Upper lobe of left lung (tissue), 6 donors: ENCODE results near the gene AFF1. TPM values are rescaled to one million over a fixed set of nuclear protein-coding genes. Genes with fewer than 3 reads are reported as not detected.
A peak's percentile ranks its signal among the peaks of the same experiment; 100 is the strongest.

Experiments
- ATAC-seq, 2 donors: fragments of 200-7000 bp; cut with Tn5 transposase; one replicate each; pipeline ENCODE4 v1.9.1; 2022; ENCODE audit warnings: mild to moderate bottlenecking in 2 of 2, moderate library complexity in 2 of 2; ENCODE audit not compliant: low FRiP score in 2 of 2
- DNase-seq, 2 donors: peaks; one replicate each; pipeline ENCODE4 v3.0.0-alpha.2; 2019 to 2020
- H3K27ac ChIP-seq, 4 donors: fragments of 200-600 bp; sonication (generic); one replicate each; pipeline ENCODE4 v1.5.1; 2016 to 2019
- H3K27me3 ChIP-seq, 4 donors: fragments of 200-600 bp; sonication (generic); one replicate each; pipeline ENCODE4 v1.5.1; 2017 to 2019
- H3K36me3 ChIP-seq, 4 donors: fragments of 200-600 bp; sonication (generic); one replicate each; pipeline ENCODE4 v1.5.1; 2016 to 2019
- H3K4me1 ChIP-seq, 4 donors: fragments of 200-600 bp; sonication (generic); one replicate each; pipeline ENCODE4 v1.5.1; 2018 to 2019
- H3K4me3 ChIP-seq, 4 donors: fragments of 200-600 bp; sonication (generic); one replicate each; pipeline ENCODE4 v1.5.1; 2017 to 2019; ENCODE audit warnings: mild to moderate bottlenecking in 2 of 4, moderate library complexity in 1 of 4
- H3K9me3 ChIP-seq, 4 donors: fragments of 200-600 bp; sonication (generic); one replicate each; pipeline ENCODE4 v1.5.1; 2018 to 2019
- CTCF ChIP-seq, 6 experiments: fragments of 450-650 bp in 4 of 6; fragments of 200-600 bp in 2 of 6; sonication (generic) in 2 of 6; IDR thresholded peaks; one replicate each; pipeline ENCODE4 v1.5.1; 2016 to 2019; ENCODE audit warnings: antibody characterized with exemption in 6 of 6
- EP300 ChIP-seq, 4 donors: sonication (generic); formaldehyde crosslinking; IDR thresholded peaks; one replicate each; pipeline ENCODE4 v1.5.1; 2017; ENCODE audit warnings: antibody characterized with exemption in 4 of 4, control low read depth in 2 of 4
- POLR2A ChIP-seq, 4 donors: fragments of 450-650 bp; IDR thresholded peaks; one replicate each; pipeline ENCODE4 v1.5.1; 2016 to 2017; ENCODE audit warnings: antibody characterized with exemption in 4 of 4, mild to moderate bottlenecking in 2 of 4
- POLR2AphosphoS5 ChIP-seq, 2 donors: sonication (generic); formaldehyde crosslinking; IDR thresholded peaks; one replicate each; pipeline ENCODE4 v1.5.1; 2017; ENCODE audit warnings: antibody characterized with exemption in 2 of 2
- WGBS, 2 donors: methylation state at CpG; one replicate each; pipeline ENCODE4 v1.1.5; 2017 to 2018; 5-methylcytosine and 5-hydroxymethylcytosine counted together
- total RNA-seq, 6 donors: library from RNA; depleted of rRNA in 4 of 6; stranded (reverse); fragments of >200 nt in 4 of 6; gene quantifications; one replicate each; pipeline versions ENCODE4 v1.1.0 to v1.2.1, GENCODE V29; 2016 to 2021
- donor health status: DM: no; HTN: no; CAD: no; lungs with moderate emphysema.
- donor health status: DM: no; HTN: yes; CAD: no; lungs with severe emphysema.

The AFF1 gene, protein sequence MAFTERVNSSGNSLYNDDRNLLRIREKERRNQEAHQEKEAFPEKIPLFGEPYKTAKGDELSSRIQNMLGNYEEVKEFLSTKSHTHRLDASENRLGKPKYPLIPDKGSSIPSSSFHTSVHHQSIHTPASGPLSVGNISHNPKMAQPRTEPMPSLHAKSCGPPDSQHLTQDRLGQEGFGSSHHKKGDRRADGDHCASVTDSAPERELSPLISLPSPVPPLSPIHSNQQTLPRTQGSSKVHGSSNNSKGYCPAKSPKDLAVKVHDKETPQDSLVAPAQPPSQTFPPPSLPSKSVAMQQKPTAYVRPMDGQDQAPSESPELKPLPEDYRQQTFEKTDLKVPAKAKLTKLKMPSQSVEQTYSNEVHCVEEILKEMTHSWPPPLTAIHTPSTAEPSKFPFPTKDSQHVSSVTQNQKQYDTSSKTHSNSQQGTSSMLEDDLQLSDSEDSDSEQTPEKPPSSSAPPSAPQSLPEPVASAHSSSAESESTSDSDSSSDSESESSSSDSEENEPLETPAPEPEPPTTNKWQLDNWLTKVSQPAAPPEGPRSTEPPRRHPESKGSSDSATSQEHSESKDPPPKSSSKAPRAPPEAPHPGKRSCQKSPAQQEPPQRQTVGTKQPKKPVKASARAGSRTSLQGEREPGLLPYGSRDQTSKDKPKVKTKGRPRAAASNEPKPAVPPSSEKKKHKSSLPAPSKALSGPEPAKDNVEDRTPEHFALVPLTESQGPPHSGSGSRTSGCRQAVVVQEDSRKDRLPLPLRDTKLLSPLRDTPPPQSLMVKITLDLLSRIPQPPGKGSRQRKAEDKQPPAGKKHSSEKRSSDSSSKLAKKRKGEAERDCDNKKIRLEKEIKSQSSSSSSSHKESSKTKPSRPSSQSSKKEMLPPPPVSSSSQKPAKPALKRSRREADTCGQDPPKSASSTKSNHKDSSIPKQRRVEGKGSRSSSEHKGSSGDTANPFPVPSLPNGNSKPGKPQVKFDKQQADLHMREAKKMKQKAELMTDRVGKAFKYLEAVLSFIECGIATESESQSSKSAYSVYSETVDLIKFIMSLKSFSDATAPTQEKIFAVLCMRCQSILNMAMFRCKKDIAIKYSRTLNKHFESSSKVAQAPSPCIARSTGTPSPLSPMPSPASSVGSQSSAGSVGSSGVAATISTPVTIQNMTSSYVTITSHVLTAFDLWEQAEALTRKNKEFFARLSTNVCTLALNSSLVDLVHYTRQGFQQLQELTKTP
- 100 to 1,000 TPM in 1 of 6 donors, 10 to 100 TPM in 5; 45.5 to 124 (median 83.9) TPM for total RNA-seq

- peaks cover 36 to 52% (median 41%) of the 10 kb centered on the region in 4 donors for H3K4me1 ChIP-seq
- peak within 1 kb of the TSS; percentile 93 to 99 (median 97) for H3K27ac ChIP-seq
- H3K4me3 ChIP-seq = peak within 1 kb of the TSS; percentile 72 to 95 (median 91)
- no peaks in the 10 kb centered on the region for H3K27me3 ChIP-seq
- DNase-seq (peak; percentile 96 to 98), ATAC-seq (peak; percentile 96 to 98)
- TF ChIP-seq CTCF (IDR thresholded peaks at IDR 0.05) (peak; percentile 45 to 78 (median 66)), EP300 (IDR thresholded peaks at IDR 0.05) (peak in 2 of 4 donors; percentile 15 to 34), POLR2AphosphoS5 (IDR thresholded peaks at IDR 0.05) (peak; percentile 70 to 87), POLR2A (IDR thresholded peaks at IDR 0.05) (peak in 3 of 4 donors; percentile 89 to 97 (median 94))
- H3K9me3 ChIP-seq = no peaks in the 10 kb centered on the region
- peaks cover 0 to 6% (median 0%) of the 10 kb centered on the region in 4 donors for H3K36me3 ChIP-seq
- WGBS, 2 donors = 0 to 1% methylated on average over 17 to 21 of the region's 97 CpGs
These were observed at the start of gene AFF1 for GRCh38 chr4:86934771-86935565. TSS of gene AFF1 (plus strand) at chr4:86935011. CDS start at chr4:86948534, 13,523 bp downstream.

DNA sequence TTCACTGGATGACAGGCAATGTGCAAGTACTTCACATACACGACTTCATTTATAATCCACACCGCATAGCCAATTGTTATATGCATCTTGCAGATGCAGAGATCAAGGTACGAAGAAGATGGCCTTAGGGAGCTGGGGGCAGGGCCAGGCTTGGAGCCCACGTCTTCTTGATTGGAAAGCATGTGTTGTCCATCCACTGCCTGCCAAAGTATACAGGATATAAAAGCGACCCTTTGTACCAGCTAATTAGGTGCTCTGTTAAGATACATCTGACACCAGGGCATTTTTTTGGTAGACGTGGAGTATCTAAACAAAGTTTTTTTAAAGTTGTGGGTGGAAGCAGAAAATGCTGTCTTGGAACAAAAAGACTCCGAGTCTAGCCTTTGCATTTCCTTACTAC is 44.0 kb upstream of the AFF1 start:
- H3K27me3 ChIP-seq = no peaks in the 10 kb centered on the region
- H3K9me3 ChIP-seq = no peaks in the 10 kb centered on the region
- ATAC-seq (no peak), DNase-seq (no peak)
- TF ChIP-seq POLR2AphosphoS5 (IDR thresholded peaks at IDR 0.05) (peak in 1 of 2 donors; percentile 37), CTCF (IDR thresholded peaks at IDR 0.05) (no peak), POLR2A (IDR thresholded peaks at IDR 0.05) (no peak), EP300 (IDR thresholded peaks at IDR 0.05) (peak in 1 of 4 donors; percentile 26)
- H3K4me1 ChIP-seq = peaks cover 0 to 24% (median 10%) of the 10 kb centered on the region in 4 donors
- WGBS, 2 donors = 60 to 69% methylated on average over 7 of the region's 7 CpGs
- H3K36me3 ChIP-seq = no peaks in the 10 kb centered on the region
- peak overlapping the region in 2 of 4 donors; percentile 86 to 90 for H3K27ac ChIP-seq
- no peak overlapping the region for H3K4me3 ChIP-seq

GRCh38 chr4:86891762-86892635 is 42.8 kb upstream of the AFF1 start, which contains the start of gene C4orf36:
TSS of gene C4orf36 (minus strand) at chr4:86892422. CDS start at chr4:86891520, 902 bp downstream.
- Histone ChIP-seq H3K4me1 (peaks cover 0 to 24% (median 10%) of the 10 kb centered on the region in 4 donors), H3K9me3 (no peaks in the 10 kb centered on the region), H3K4me3 (peak within 1 kb of the TSS; percentile 62 to 86 (median 80)), H3K27ac (peak within 1 kb of the TSS; percentile 84 to 90 (median 88)), H3K36me3 (no peaks in the 10 kb centered on the region), H3K27me3 (no peaks in the 10 kb centered on the region)
- TF ChIP-seq POLR2AphosphoS5 (IDR thresholded peaks at IDR 0.05) = no peak
- peak in 3 of 4 donors; percentile 29 to 54 (median 48) for TF ChIP-seq POLR2A (IDR thresholded peaks at IDR 0.05)
- peak; percentile 85 to 95 for ATAC-seq
- WGBS, 2 donors = 2 to 3% methylated on average over 22 to 46 of the region's 84 CpGs
- DNase-seq = peak; percentile 84 to 93

- Histone ChIP-seq H3K4me3 (peak overlapping the region; percentile 62 to 86 (median 80)), H3K4me1 (peaks cover 0 to 24% (median 10%) of the 10 kb centered on the region in 4 donors), H3K27ac (peak overlapping the region; percentile 84 to 90 (median 88)), H3K9me3 (no peaks in the 10 kb centered on the region), H3K36me3 (no peaks in the 10 kb centered on the region), H3K27me3 (no peaks in the 10 kb centered on the region)
- 5 to 11% methylated on average over 10 to 13 of the region's 13 CpGs for WGBS, 2 donors
- TF ChIP-seq POLR2A (IDR thresholded peaks at IDR 0.05) (no peak), EP300 (IDR thresholded peaks at IDR 0.05) (no peak), CTCF (IDR thresholded peaks at IDR 0.05) (no peak), POLR2AphosphoS5 (IDR thresholded peaks at IDR 0.05) (no peak)
- ATAC-seq (no peak), DNase-seq (no peak)
These were observed 42.2 kb upstream of the AFF1 start for GRCh38 chr4:86892636-86892960.
